CD4-positive, alpha-beta T cell treated with Interleukin-15 for 4 hours (primary cell): ENCODE results near the gene SGPL1.
"Not testable (repeated sequence)": the region's sequence is repeated elsewhere in the genome, so short reads cannot be mapped to it uniquely, and the experiment has no call there.

Experiments
- DNase-seq: peaks from one replicate; pipeline ENCODE4 v3.0.0-alpha.2; 2020; ENCODE audit warnings: low spot score

SGPL1 gene

GRCh38 chr10:70815504-70816219 is at the start of gene SGPL1:
TSS of gene SGPL1 (plus strand) at chr10:70815948. CDS start at chr10:70816854, 906 bp downstream.
- DNase-seq: peak; percentile 84

- not testable (repeated sequence) for DNase-seq
Observed at GRCh38 chr10:70768026-70768685, 47.6 kb upstream of the SGPL1 start.

- DNase-seq: no peak
Observed at GRCh38 chr10:70769121-70769520, 46.6 kb upstream of the SGPL1 start.

- DNase-seq: no peak
Observed at GRCh38 chr10:70770001-70770400, 45.7 kb upstream of the SGPL1 start.

- not testable (repeated sequence) for DNase-seq
Observed at GRCh38 chr10:70770516-70770915, 45.2 kb upstream of the SGPL1 start.

- DNase-seq: no peak
Observed at GRCh38 chr10:70771311-70772194, 44.2 kb upstream of the SGPL1 start.

GRCh38 chr10:70772627-70773026 is 43.1 kb upstream of the SGPL1 start:
- DNase-seq: no peak

- DNase-seq: no peak
Observed at GRCh38 chr10:70773461-70773860, 42.3 kb upstream of the SGPL1 start.

GRCh38 chr10:70773965-70774809 is 41.6 kb upstream of the SGPL1 start:
- DNase-seq: no peak

- no peak for DNase-seq
Observed at GRCh38 chr10:70774810-70775678, 40.7 kb upstream of the SGPL1 start.

GRCh38 chr10:70775679-70776454 is 39.9 kb upstream of the SGPL1 start:
- no peak for DNase-seq

GRCh38 chr10:70776455-70777005 is 39.2 kb upstream of the SGPL1 start:
- no peak for DNase-seq

GRCh38 chr10:70777063-70777875 is 38.5 kb upstream of the SGPL1 start:
- DNase-seq: no peak

GRCh38 chr10:70778267-70778924 is 37.4 kb upstream of the SGPL1 start:
- DNase-seq: no peak

GRCh38 chr10:70779088-70779487 is 36.7 kb upstream of the SGPL1 start:
- no peak for DNase-seq

GRCh38 chr10:70779511-70780369 is 36.0 kb upstream of the SGPL1 start:
- peak; percentile 1 for DNase-seq

GRCh38 chr10:70780370-70780760 is 35.4 kb upstream of the SGPL1 start:
- DNase-seq: no peak
